PC-9 (cell line): ENCODE measurements around the gene B3GAT1.

Source experiments
- EZH2 ChIP-seq: fragments of 200-600 bp; sonication (generic); IDR thresholded peaks from 2 replicates; pipeline ENCODE4 v1.8.0; 2017; ENCODE audit warnings: antibody characterized with exemption, low read depth
- TF ChIP-seq, protein P1 (sequence below): fragments of 200-600 bp; sonication (generic); conservative IDR thresholded peaks from 2 replicates; pipeline ENCODE4 v1.6.1; 2017; ENCODE audit warnings: mixed run types, antibody characterized with exemption, mild to moderate bottlenecking, moderate library complexity

DNA sequence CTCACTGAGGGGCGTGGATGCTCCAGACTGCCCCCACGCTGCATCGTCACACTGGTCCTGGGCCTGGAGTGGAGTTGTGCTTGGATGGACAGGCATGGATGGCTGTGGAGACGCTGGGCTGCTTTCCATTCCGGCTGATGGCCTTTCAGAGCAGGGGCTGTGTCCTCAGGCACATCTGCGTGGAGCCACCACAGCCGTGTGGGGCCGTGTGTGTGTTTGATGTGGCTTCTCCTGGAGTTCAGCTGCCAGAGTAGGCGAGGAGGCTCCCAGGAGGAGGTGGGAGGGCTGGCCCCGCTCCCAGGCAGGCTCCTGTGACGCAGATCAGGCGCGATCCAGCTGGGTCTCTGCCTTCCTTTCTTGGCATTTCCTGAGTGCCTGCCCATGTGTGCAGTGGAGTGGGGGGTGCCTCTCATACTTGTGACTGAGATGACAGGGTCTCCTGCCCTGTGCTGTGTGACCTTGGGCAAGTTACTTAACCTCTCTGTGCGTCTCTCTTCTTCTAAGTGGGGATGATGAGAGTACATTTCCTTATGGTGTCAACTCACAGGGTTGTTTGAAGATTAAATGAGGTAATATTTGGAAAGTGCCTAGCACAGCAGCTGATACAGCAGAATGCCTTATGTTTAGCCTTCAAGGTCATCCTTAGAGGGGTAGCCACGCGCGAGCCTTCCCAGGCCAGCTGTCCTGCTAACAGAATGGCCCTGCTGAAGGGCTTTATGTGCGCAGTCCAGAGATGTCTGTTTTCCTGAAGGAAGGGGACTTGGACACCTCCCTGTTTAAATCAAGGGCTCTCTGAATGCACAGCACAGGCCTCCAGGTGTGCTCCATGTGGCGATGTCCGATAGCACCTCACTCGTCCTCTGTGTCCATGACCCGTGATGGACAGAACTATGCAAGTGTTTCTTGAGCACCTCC, 46.8 kb downstream of the B3GAT1 start:
- TF ChIP-seq, protein P1, sequence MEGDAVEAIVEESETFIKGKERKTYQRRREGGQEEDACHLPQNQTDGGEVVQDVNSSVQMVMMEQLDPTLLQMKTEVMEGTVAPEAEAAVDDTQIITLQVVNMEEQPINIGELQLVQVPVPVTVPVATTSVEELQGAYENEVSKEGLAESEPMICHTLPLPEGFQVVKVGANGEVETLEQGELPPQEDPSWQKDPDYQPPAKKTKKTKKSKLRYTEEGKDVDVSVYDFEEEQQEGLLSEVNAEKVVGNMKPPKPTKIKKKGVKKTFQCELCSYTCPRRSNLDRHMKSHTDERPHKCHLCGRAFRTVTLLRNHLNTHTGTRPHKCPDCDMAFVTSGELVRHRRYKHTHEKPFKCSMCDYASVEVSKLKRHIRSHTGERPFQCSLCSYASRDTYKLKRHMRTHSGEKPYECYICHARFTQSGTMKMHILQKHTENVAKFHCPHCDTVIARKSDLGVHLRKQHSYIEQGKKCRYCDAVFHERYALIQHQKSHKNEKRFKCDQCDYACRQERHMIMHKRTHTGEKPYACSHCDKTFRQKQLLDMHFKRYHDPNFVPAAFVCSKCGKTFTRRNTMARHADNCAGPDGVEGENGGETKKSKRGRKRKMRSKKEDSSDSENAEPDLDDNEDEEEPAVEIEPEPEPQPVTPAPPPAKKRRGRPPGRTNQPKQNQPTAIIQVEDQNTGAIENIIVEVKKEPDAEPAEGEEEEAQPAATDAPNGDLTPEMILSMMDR, result no peak
- no peak for TF ChIP-seq EZH2
